ENCODE measurements around the gene CA12. TPM values are rescaled to one million over a fixed set of nuclear protein-coding genes. Genes with fewer than 3 reads are reported as not detected.

Gene CA12
- total and polyA plus RNA-seq, 8 donors = 7.5 to 49.6 (median 25.9) TPM

GRCh38 chr15:63284335-63284734 lies 97.3 kb downstream of the CA12 start:
- 90 to 95% methylated on average over 6 of the region's 6 CpGs for WGBS, 2 donors
- Histone ChIP-seq H3K36me3 (no peaks in the 10 kb centered on the region), H3K4me3 (no peak overlapping the region), H3K4me1 (no peaks in the 10 kb centered on the region), H3K9me3 (no peaks in the 10 kb centered on the region), H3K27ac (no peak overlapping the region), H3K27me3 (no peaks in the 10 kb centered on the region)
- DNase-seq = no peak
- intact Hi-C loops (cut with DNase I) = no loop called here
- FAIRE-seq = no peak
- ATAC-seq = no peak
- no peak for TF ChIP-seq CTCF (IDR thresholded peaks at IDR 0.05)

GRCh38 chr15:63283126-63283525 lies 98.5 kb downstream of the CA12 start:
- 89 to 92% methylated on average over 9 of the region's 9 CpGs for WGBS, 2 donors
- Histone ChIP-seq H3K27ac (no peak overlapping the region), H3K27me3 (no peaks in the 10 kb centered on the region), H3K4me3 (no peak overlapping the region), H3K36me3 (no peaks in the 10 kb centered on the region), H3K4me1 (no peaks in the 10 kb centered on the region), H3K9me3 (no peaks in the 10 kb centered on the region)
- intact Hi-C loops (cut with DNase I) = no loop called here
- FAIRE-seq (no peak), ATAC-seq (peak in 2 of 4 donors; percentile 38 to 50), DNase-seq (no peak)
- TF ChIP-seq CTCF (IDR thresholded peaks at IDR 0.05) = no peak

GRCh38 chr15:63277893-63278456 lies 103.7 kb downstream of the CA12 start:
- peak overlapping the region; percentile 33 to 84 (median 58) for H3K4me3 ChIP-seq
- 3 to 6% methylated on average over 17 of the region's 17 CpGs for WGBS, 2 donors
- intact Hi-C loops (cut with DNase I) = no loop called here
- ATAC-seq (peak; percentile 19 to 26 (median 20)), DNase-seq (no peak), FAIRE-seq (no peak)
- no peaks in the 10 kb centered on the region for H3K36me3 ChIP-seq
- no peaks in the 10 kb centered on the region for H3K27me3 ChIP-seq
- TF ChIP-seq CTCF (IDR thresholded peaks at IDR 0.05) = no peak
- no peaks in the 10 kb centered on the region for H3K9me3 ChIP-seq
- no peaks in the 10 kb centered on the region for H3K4me1 ChIP-seq
- H3K27ac ChIP-seq = peak overlapping the region; percentile 21 to 84 (median 57)

- intact Hi-C loops (cut with DNase I) = no loop called here
- peak; percentile 87 to 92 (median 91) for ATAC-seq
- peak within 1 kb of the TSS; percentile 38 to 84 (median 62) for H3K27ac ChIP-seq
- FAIRE-seq = no peak
- H3K27me3 ChIP-seq = no peaks in the 10 kb centered on the region
- WGBS, 2 donors = 0 to 2% methylated on average over 72 to 100 of the region's 102 CpGs
- H3K4me3 ChIP-seq = peak within 1 kb of the TSS; percentile 33 to 84 (median 58)
- H3K4me1 ChIP-seq = no peaks in the 10 kb centered on the region
- H3K36me3 ChIP-seq = no peaks in the 10 kb centered on the region
- H3K9me3 ChIP-seq = no peaks in the 10 kb centered on the region
- peak; percentile 81 to 90 (median 87) for DNase-seq
- no peak for TF ChIP-seq CTCF (IDR thresholded peaks at IDR 0.05)
Measured at GRCh38 chr15:63277038-63277892, 104.4 kb downstream of the CA12 start, which contains the start of gene APH1B. TSS of gene APH1B (plus strand) at chr15:63277605. CDS start at chr15:63277624, 19 bp downstream.
